B cell (primary cell): ENCODE results near the gene LAPTM4A. TPM values are rescaled to one million over a fixed set of nuclear protein-coding genes. Genes with fewer than 3 reads are reported as not detected.

Experiments used
- ATAC-seq: fragments of 200-7000 bp; cut with Tn5 transposase; one replicate; pipeline ENCODE4 v1.10.0; 2021; ENCODE audit warnings: low read depth, mild to moderate bottlenecking, moderate number of reproducible peaks, moderate library complexity
- CTCF ChIA-PET: fragments of 350-600 bp; sonication (Branson Sonifier 250); formaldehyde crosslinking; loops from one replicate; lab custom pipeline; 2021; ENCODE audit warnings: antibody characterized with exemption, inconsistent platforms; lab: Charles Lee
- POLR2A ChIA-PET: fragments of 350-600 bp; sonication (Branson Sonifier 250); formaldehyde crosslinking; loops from one replicate; lab custom pipeline; 2021; ENCODE audit warnings: antibody characterized with exemption; lab: Charles Lee
- DNase-seq: peaks from one replicate; pipeline ENCODE4 v3.0.0; 2013
- H2AFZ ChIP-seq: 2 replicates; pipeline ENCODE4 v1.6.1; 2012; ENCODE audit warnings: mild to moderate bottlenecking, low read depth, low read length; ENCODE audit not compliant: insufficient read depth, poor library complexity, severe bottlenecking
- H3K27ac ChIP-seq, 2 donors: 1 replicate in 1 of 2; 2 replicates in 1 of 2; pipeline ENCODE4 v1.5.1; 2012 to 2013; ENCODE audit warnings: low read length in 2 of 2, mild to moderate bottlenecking in 2 of 2, moderate library complexity in 1 of 2
- H3K27me3 ChIP-seq, 4 experiments: fragments of 200-600 bp in 1 of 4; sonication (generic) in 1 of 4; replicated peaks in 1 of 4; 1 replicate in 2 of 4; 2 replicates in 2 of 4; pipeline versions ENCODE4 v1.6.1 to v1.7.0; 2013 to 2016; ENCODE audit warnings: low read length in 3 of 4, mild to moderate bottlenecking in 2 of 4, mixed read lengths in 1 of 4, moderate library complexity in 1 of 4; ENCODE audit not compliant: insufficient read depth in 4 of 4, control insufficient read depth in 3 of 4; ENCODE audit errors: control extremely low read depth in 1 of 4
- H3K36me3 ChIP-seq, 2 experiments: replicated peaks in 1 of 2; 1 replicate in 1 of 2; 2 replicates in 1 of 2; pipeline versions ENCODE4 v1.6.1 to v1.7.1; 2013; ENCODE audit warnings: low read length in 1 of 2; ENCODE audit not compliant: insufficient read depth in 2 of 2, control insufficient read depth in 1 of 2; ENCODE audit errors: control extremely low read depth in 1 of 2, extremely low read depth in 1 of 2
- H3K4me1 ChIP-seq, 2 donors: fragments of 200-600 bp in 1 of 2; sonication (generic) in 1 of 2; 1 replicate in 1 of 2; 2 replicates in 1 of 2; pipeline versions ENCODE4 v1.5.1 to v1.6.1; 2013 to 2017; ENCODE audit warnings: low read length in 2 of 2; ENCODE audit not compliant: control insufficient read depth in 2 of 2, insufficient read depth in 2 of 2
- H3K4me2 ChIP-seq: replicated peaks from 2 replicates; pipeline ENCODE3; 2012; ENCODE audit warnings: mild to moderate bottlenecking, low read depth, low read length; ENCODE audit not compliant: poor library complexity, severe bottlenecking
- H3K4me3 ChIP-seq, 5 experiments: fragments of 200-600 bp in 1 of 5; sonication (generic) in 1 of 5; 1 replicate in 3 of 5; 2 replicates in 2 of 5; pipeline versions ENCODE4 v1.5.1 to v1.7.0; 2011 to 2016; ENCODE audit warnings: low read length in 4 of 5, mild to moderate bottlenecking in 4 of 5, low read depth in 2 of 5, control low read depth in 1 of 5, moderate library complexity in 1 of 5; ENCODE audit not compliant: insufficient read depth in 1 of 5; ENCODE audit errors: control extremely low read depth in 1 of 5, extremely low read depth in 1 of 5
- H3K79me2 ChIP-seq: fragments of 200-600 bp; sonication (generic); one replicate; pipeline ENCODE4 v1.6.0; 2016; ENCODE audit warnings: low read length; ENCODE audit not compliant: control insufficient read depth, insufficient read depth
- H3K9ac ChIP-seq: fragments of 200-600 bp; sonication (generic); 2 replicates; pipeline ENCODE4 v1.6.1; 2017; ENCODE audit warnings: mild to moderate bottlenecking, low read length, moderate library complexity
- H3K9me3 ChIP-seq, 3 donors: one replicate each; pipeline versions ENCODE4 v1.6.1 to v1.7.1; 2013; ENCODE audit warnings: low read length in 2 of 3; ENCODE audit not compliant: control insufficient read depth in 2 of 3, insufficient read depth in 1 of 3; ENCODE audit errors: control extremely low read depth in 1 of 3
- H4K20me1 ChIP-seq: 2 replicates; pipeline ENCODE4 v1.6.0; 2012; ENCODE audit warnings: mild to moderate bottlenecking, low read length; ENCODE audit not compliant: insufficient read depth, control insufficient read depth, poor library complexity, severe bottlenecking
- H3K27ac Mint-ChIP-seq: one replicate; pipeline ENCODE4 v1.8.0; 2021; ENCODE audit warnings: mixed read lengths
- H3K27me3 Mint-ChIP-seq: one replicate; pipeline ENCODE4 v1.8.0; 2021; ENCODE audit warnings: mixed read lengths
- H3K4me1 Mint-ChIP-seq: one replicate; pipeline ENCODE4 v1.8.0; 2021; ENCODE audit warnings: mixed read lengths
- H3K4me3 Mint-ChIP-seq: one replicate; pipeline ENCODE4 v1.8.0; 2021; ENCODE audit warnings: mixed read lengths
- H3K9me3 Mint-ChIP-seq: one replicate; pipeline ENCODE4 v1.8.0; 2022; ENCODE audit warnings: mixed read lengths; ENCODE audit not compliant: insufficient read depth
- CTCF ChIP-seq: fragments of 200-600 bp; IDR thresholded peaks from one replicate; pipeline ENCODE4 v1.8.0; 2022; ENCODE audit warnings: antibody characterized with exemption, mild to moderate bottlenecking
- EZH2 ChIP-seq: IDR thresholded peaks from 2 replicates; pipeline ENCODE4 v1.6.1; 2012; ENCODE audit warnings: borderline replicate concordance, low read depth, mild to moderate bottlenecking, moderate library complexity, low read length; ENCODE audit not compliant: insufficient read depth, poor library complexity, severe bottlenecking
- WGBS: methylation state at CpG from one replicate; pipeline ENCODE4 v1.1.5; 2013; ENCODE audit warnings: missing lambda C conversion rate; ENCODE audit not compliant: insufficient coverage; 5-methylcytosine and 5-hydroxymethylcytosine counted together
- intact Hi-C: fragments of 100-400 bp; cut with micrococcal nuclease; formaldehyde crosslinking; loops from one replicate; pipeline ENCODE4 v1.10.0; 2022
- polyA plus RNA-seq: library from polyadenylated mRNA; depleted of rRNA; stranded (reverse); fragments of >200 nt; gene quantifications from 2 replicates; pipeline ENCODE4 v1.2.3, GENCODE V29; 2012
- total RNA-seq, 2 donors: library from RNA; stranded (reverse); fragments of 120-200 nt in 1 of 2; gene quantifications; 1 replicate in 1 of 2; 2 replicates in 1 of 2; pipeline versions ENCODE4 v1.2.3 to v1.2.4, GENCODE V29; 2013 to 2022

LAPTM4A gene
- total and polyA plus RNA-seq, 2 donors (not counting 1 experiment from before 2014, with no cell fraction given), result 45.9 to 74.4 TPM

- no peaks in the 10 kb centered on the region for H3K4me1 Mint-ChIP-seq
- DNase-seq (no peak), ATAC-seq (no peak)
- Histone ChIP-seq H3K27ac (no peak overlapping the region), H3K9me3 (peaks cover 0 to 11% (median 9%) of the 10 kb centered on the region in 3 donors), H3K4me2 (no peak overlapping the region), H3K4me3 (no peak overlapping the region), H4K20me1 (no peaks in the 10 kb centered on the region), H3K27me3 (no peaks in the 10 kb centered on the region), H3K36me3 (peaks cover 4 to 22% of the 10 kb centered on the region in 2 experiments), H3K79me2 (no peaks in the 10 kb centered on the region), H3K9ac (no peak overlapping the region), H2AFZ (no peak overlapping the region), H3K4me1 (no peaks in the 10 kb centered on the region)
- H3K27ac Mint-ChIP-seq, result no peak overlapping the region
- intact Hi-C loops, result no loop called here
- ChIA-PET POLR2A (no interaction called here), CTCF (no interaction called here)
- TF ChIP-seq CTCF, result no peak
- TF ChIP-seq EZH2, result no peak
- H3K9me3 Mint-ChIP-seq, result peaks cover 10% of the 10 kb centered on the region
- no peaks in the 10 kb centered on the region for H3K27me3 Mint-ChIP-seq
- WGBS, result 100% methylated on average over 1 of the region's 3 CpGs
- no peak overlapping the region for H3K4me3 Mint-ChIP-seq
Measured at GRCh38 chr2:20025065-20025786, 26.2 kb downstream of the LAPTM4A start.

GRCh38 chr2:20023688-20024087 lies 27.7 kb downstream of the LAPTM4A start:
- Mint-ChIP-seq H3K27me3 (peaks cover 3% of the 10 kb centered on the region), H3K4me1 (no peaks in the 10 kb centered on the region), H3K27ac (no peak overlapping the region), H3K4me3 (no peak overlapping the region), H3K9me3 (peaks cover 8% of the 10 kb centered on the region)
- peaks cover 0 to 14% (median 11%) of the 10 kb centered on the region in 3 donors for H3K9me3 ChIP-seq
- no peak overlapping the region for H3K4me3 ChIP-seq
- no peak overlapping the region for H2AFZ ChIP-seq
- ChIA-PET CTCF (interaction anchor here (0.8 to 1.8 kb wide), 3 partner anchors 8 to 10 kb away, joined by 3 to 4 read pairs (median 3); no protein-coding TSS in a partner anchor), POLR2A (no interaction called here)
- no peaks in the 10 kb centered on the region for H4K20me1 ChIP-seq
- H3K4me2 ChIP-seq, result no peak overlapping the region
- H3K36me3 ChIP-seq, result peaks cover 2 to 13% of the 10 kb centered on the region in 2 experiments
- ATAC-seq, result no peak
- no peak overlapping the region for H3K27ac ChIP-seq
- TF ChIP-seq EZH2 (no peak), CTCF (no peak)
- no peak overlapping the region for H3K9ac ChIP-seq
- H3K27me3 ChIP-seq, result no peaks in the 10 kb centered on the region
- no peak for DNase-seq
- WGBS, result 80% methylated on average over 3 of the region's 4 CpGs
- intact Hi-C loops, result no loop called here
- H3K4me1 ChIP-seq, result no peaks in the 10 kb centered on the region
- H3K79me2 ChIP-seq, result no peaks in the 10 kb centered on the region
